Breast epithelium (tissue), 3 donors: ENCODE measurements around the gene PTPRA.

ENCODE experiments used
- CTCF ChIP-seq, 3 donors: fragments of 450-650 bp; IDR thresholded peaks; one replicate each; pipeline ENCODE4 v1.5.1; 2016 to 2017; ENCODE audit warnings: antibody characterized with exemption in 3 of 3, mild to moderate bottlenecking in 3 of 3, moderate library complexity in 3 of 3
- POLR2A ChIP-seq: fragments of 450-650 bp; IDR thresholded peaks from one replicate; pipeline ENCODE4 v1.6.1; 2016; ENCODE audit warnings: antibody characterized with exemption, mild to moderate bottlenecking, moderate library complexity
- POLR2AphosphoS5 ChIP-seq, 3 donors: sonication (generic); formaldehyde crosslinking; IDR thresholded peaks; one replicate each; pipeline ENCODE4 v1.6.1; 2017; ENCODE audit warnings: antibody characterized with exemption in 3 of 3

GRCh38 chr20:2833761-2834160 is 39.5 kb upstream of the PTPRA start:
- TF ChIP-seq CTCF (IDR thresholded peaks at IDR 0.05) (no peak), POLR2A (no peak), POLR2AphosphoS5 (IDR thresholded peaks at IDR 0.05) (no peak)
